ENCODE results near the gene DRD1. TPM values are rescaled to one million over a fixed set of nuclear protein-coding genes. Genes with fewer than 3 reads are reported as not detected.

Gene DRD1
- total RNA-seq, 1 experiment from 2014 or later, result not detected

GRCh38 chr5:175471628-175472027 lies 27.6 kb upstream of the DRD1 start:
- Histone ChIP-seq H3K79me2 (ENCODE audit: low read length) (no peaks in the 10 kb centered on the region), H3K36me3 (ENCODE audit: insufficient read depth, low read length) (no peaks in the 10 kb centered on the region), H3K27me3 (ENCODE audit: low read length) (no peaks in the 10 kb centered on the region), H3K4me3 (ENCODE audit: low read length) (no peak overlapping the region), H3K4me1 (ENCODE audit: low read length) (no peaks in the 10 kb centered on the region), H2AFZ (ENCODE audit: low read length) (no peak overlapping the region), H4K20me1 (ENCODE audit: insufficient read depth, low read depth, low read length) (no peaks in the 10 kb centered on the region), H3K4me2 (ENCODE audit: low read depth, low read length, poor library complexity, severe bottlenecking) (no peak overlapping the region), H3K9ac (ENCODE audit: low read length) (no peak overlapping the region), H3K9me2 (replicated peaks; ENCODE audit: insufficient read depth, low read length) (no peaks in the 10 kb centered on the region), H3K27ac (ENCODE audit: low read length) (no peak overlapping the region), H3K9me3 (ENCODE audit: low read length) (no peaks in the 10 kb centered on the region)
- no peak for DNase-seq

- Histone ChIP-seq H4K20me1 (ENCODE audit: insufficient read depth, low read depth, low read length) (no peaks in the 10 kb centered on the region), H3K9me2 (replicated peaks; ENCODE audit: insufficient read depth, low read length) (no peaks in the 10 kb centered on the region), H2AFZ (ENCODE audit: low read length) (no peak overlapping the region), H3K9me3 (ENCODE audit: low read length) (no peaks in the 10 kb centered on the region), H3K79me2 (ENCODE audit: low read length) (no peaks in the 10 kb centered on the region), H3K9ac (ENCODE audit: low read length) (no peak overlapping the region), H3K4me3 (ENCODE audit: low read length) (no peak overlapping the region), H3K27ac (ENCODE audit: low read length) (no peak overlapping the region), H3K4me2 (ENCODE audit: low read depth, low read length, poor library complexity, severe bottlenecking) (no peak overlapping the region), H3K27me3 (ENCODE audit: low read length) (no peaks in the 10 kb centered on the region), H3K4me1 (ENCODE audit: low read length) (no peaks in the 10 kb centered on the region), H3K36me3 (ENCODE audit: insufficient read depth, low read length) (no peaks in the 10 kb centered on the region)
- no peak for DNase-seq
Observed at GRCh38 chr5:175471196-175471595, 27.2 kb upstream of the DRD1 start.

DNA sequence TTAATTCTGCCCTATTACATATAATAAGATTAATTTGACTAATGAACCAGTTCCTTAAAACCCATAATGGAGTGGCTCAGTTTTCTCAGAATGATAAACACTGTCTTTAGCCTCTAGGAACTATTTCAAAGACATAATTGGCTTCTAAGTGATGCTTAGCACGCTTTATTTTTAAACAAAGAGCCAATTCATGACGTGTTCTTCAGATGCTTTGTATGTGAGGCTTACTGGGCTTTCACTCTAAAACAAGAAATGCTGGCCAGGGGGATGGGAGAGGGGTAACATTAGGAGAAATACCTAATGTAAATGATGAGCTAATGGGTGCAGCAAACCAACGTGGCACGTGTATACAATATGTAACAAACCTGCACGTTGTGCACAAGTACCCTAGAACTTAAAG lies 26.8 kb upstream of the DRD1 start:
- H3K79me2 ChIP-seq (ENCODE audit: low read length), result no peaks in the 10 kb centered on the region
- no peak overlapping the region for H3K27ac ChIP-seq (ENCODE audit: low read length)
- H3K9me2 ChIP-seq (replicated peaks; ENCODE audit: insufficient read depth, low read length), result no peaks in the 10 kb centered on the region
- no peaks in the 10 kb centered on the region for H3K36me3 ChIP-seq (ENCODE audit: insufficient read depth, low read length)
- no peaks in the 10 kb centered on the region for H4K20me1 ChIP-seq (ENCODE audit: insufficient read depth, low read depth, low read length)
- no peaks in the 10 kb centered on the region for H3K27me3 ChIP-seq (ENCODE audit: low read length)
- no peaks in the 10 kb centered on the region for H3K4me1 ChIP-seq (ENCODE audit: low read length)
- no peak overlapping the region for H3K4me2 ChIP-seq (ENCODE audit: low read depth, low read length, poor library complexity, severe bottlenecking)
- no peak overlapping the region for H3K4me3 ChIP-seq (ENCODE audit: low read length)
- H3K9me3 ChIP-seq (ENCODE audit: low read length), result no peaks in the 10 kb centered on the region
- H2AFZ ChIP-seq (ENCODE audit: low read length), result no peak overlapping the region
- DNase-seq, result no peak
- no peak overlapping the region for H3K9ac ChIP-seq (ENCODE audit: low read length)

DNA sequence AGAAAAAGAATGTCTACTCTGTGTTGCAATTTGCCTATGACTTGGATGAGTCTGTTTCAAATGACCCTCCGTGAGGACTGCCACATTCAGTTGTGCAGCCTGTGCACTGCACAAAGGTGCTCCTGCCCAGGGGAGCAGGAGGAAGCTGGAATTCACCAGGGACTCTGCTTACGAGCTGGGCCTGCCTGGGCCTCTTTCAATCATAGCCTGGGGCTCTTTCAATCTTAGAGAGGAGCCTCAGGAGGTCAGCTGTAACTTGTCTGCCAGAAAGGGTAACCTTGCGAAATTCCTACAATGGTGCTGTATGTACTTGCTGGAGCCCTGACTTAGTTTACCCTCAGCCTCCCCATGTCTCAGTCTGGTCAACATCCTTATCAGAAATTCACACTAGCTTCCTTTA lies 25.9 kb upstream of the DRD1 start:
- H3K9me3 ChIP-seq (ENCODE audit: low read length), result no peaks in the 10 kb centered on the region
- no peaks in the 10 kb centered on the region for H3K4me1 ChIP-seq (ENCODE audit: low read length)
- H3K9me2 ChIP-seq (replicated peaks; ENCODE audit: insufficient read depth, low read length), result no peaks in the 10 kb centered on the region
- H3K36me3 ChIP-seq (ENCODE audit: insufficient read depth, low read length), result no peaks in the 10 kb centered on the region
- no peak overlapping the region for H3K9ac ChIP-seq (ENCODE audit: low read length)
- DNase-seq, result no peak
- H3K4me3 ChIP-seq (ENCODE audit: low read length), result no peak overlapping the region
- H3K79me2 ChIP-seq (ENCODE audit: low read length), result no peaks in the 10 kb centered on the region
- H3K27me3 ChIP-seq (ENCODE audit: low read length), result 0 out of 2 replicates have a peak, but pooled peaks cover 2% of the 10 kb centered on the region
- H3K27ac ChIP-seq (ENCODE audit: low read length), result no peak overlapping the region
- no peaks in the 10 kb centered on the region for H4K20me1 ChIP-seq (ENCODE audit: insufficient read depth, low read depth, low read length)
- no peak overlapping the region for H3K4me2 ChIP-seq (ENCODE audit: low read depth, low read length, poor library complexity, severe bottlenecking)
- H2AFZ ChIP-seq (ENCODE audit: low read length), result no peak overlapping the region

DNA sequence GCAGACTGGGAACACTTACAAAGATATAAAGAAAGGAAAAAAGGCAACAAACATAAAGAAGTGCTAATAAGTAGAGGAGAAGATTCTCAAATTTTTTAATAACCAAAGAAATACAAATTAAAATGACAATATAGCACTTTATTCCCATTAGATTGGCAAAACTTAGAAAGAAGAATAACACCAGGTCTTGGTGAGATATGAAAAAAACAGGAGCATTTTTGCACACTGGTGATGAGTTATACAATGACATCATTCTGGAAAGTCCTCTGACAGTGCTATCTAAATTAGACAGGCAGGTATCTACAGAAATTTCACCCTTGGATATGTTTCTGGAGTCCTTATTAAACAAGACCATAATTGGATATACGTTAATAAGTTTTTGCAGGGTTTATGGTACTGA lies 24.9 kb upstream of the DRD1 start:
- Histone ChIP-seq H3K27me3 (ENCODE audit: low read length) (0 out of 2 replicates have a peak, but pooled peaks cover 2% of the 10 kb centered on the region), H3K4me1 (ENCODE audit: low read length) (no peaks in the 10 kb centered on the region), H3K36me3 (ENCODE audit: insufficient read depth, low read length) (no peaks in the 10 kb centered on the region)

GRCh38 chr5:175467983-175468690 lies 24.2 kb upstream of the DRD1 start:
- Histone ChIP-seq H3K27me3 (ENCODE audit: low read length) (0 out of 2 replicates have a peak, but pooled peaks cover 2% of the 10 kb centered on the region), H4K20me1 (ENCODE audit: insufficient read depth, low read depth, low read length) (no peaks in the 10 kb centered on the region), H3K9ac (ENCODE audit: low read length) (no peak overlapping the region), H3K27ac (ENCODE audit: low read length) (no peak overlapping the region), H2AFZ (ENCODE audit: low read length) (no peak overlapping the region), H3K4me2 (ENCODE audit: low read depth, low read length, poor library complexity, severe bottlenecking) (no peak overlapping the region), H3K9me2 (replicated peaks; ENCODE audit: insufficient read depth, low read length) (no peaks in the 10 kb centered on the region), H3K79me2 (ENCODE audit: low read length) (no peaks in the 10 kb centered on the region), H3K9me3 (ENCODE audit: low read length) (no peaks in the 10 kb centered on the region), H3K36me3 (ENCODE audit: insufficient read depth, low read length) (no peaks in the 10 kb centered on the region), H3K4me3 (ENCODE audit: low read length) (no peak overlapping the region), H3K4me1 (ENCODE audit: low read length) (no peaks in the 10 kb centered on the region)
- no peak for DNase-seq

More for the DNA sequence above, 24.9 kb upstream of the DRD1 start:
- Histone ChIP-seq H4K20me1 (ENCODE audit: insufficient read depth, low read depth, low read length) (no peaks in the 10 kb centered on the region), H3K4me2 (ENCODE audit: low read depth, low read length, poor library complexity, severe bottlenecking) (no peak overlapping the region), H3K9me2 (replicated peaks; ENCODE audit: insufficient read depth, low read length) (no peaks in the 10 kb centered on the region), H2AFZ (ENCODE audit: low read length) (no peak overlapping the region), H3K9me3 (ENCODE audit: low read length) (no peaks in the 10 kb centered on the region), H3K79me2 (ENCODE audit: low read length) (no peaks in the 10 kb centered on the region), H3K9ac (ENCODE audit: low read length) (no peak overlapping the region), H3K27ac (ENCODE audit: low read length) (no peak overlapping the region), H3K4me3 (ENCODE audit: low read length) (no peak overlapping the region)
- DNase-seq, result no peak

DNA sequence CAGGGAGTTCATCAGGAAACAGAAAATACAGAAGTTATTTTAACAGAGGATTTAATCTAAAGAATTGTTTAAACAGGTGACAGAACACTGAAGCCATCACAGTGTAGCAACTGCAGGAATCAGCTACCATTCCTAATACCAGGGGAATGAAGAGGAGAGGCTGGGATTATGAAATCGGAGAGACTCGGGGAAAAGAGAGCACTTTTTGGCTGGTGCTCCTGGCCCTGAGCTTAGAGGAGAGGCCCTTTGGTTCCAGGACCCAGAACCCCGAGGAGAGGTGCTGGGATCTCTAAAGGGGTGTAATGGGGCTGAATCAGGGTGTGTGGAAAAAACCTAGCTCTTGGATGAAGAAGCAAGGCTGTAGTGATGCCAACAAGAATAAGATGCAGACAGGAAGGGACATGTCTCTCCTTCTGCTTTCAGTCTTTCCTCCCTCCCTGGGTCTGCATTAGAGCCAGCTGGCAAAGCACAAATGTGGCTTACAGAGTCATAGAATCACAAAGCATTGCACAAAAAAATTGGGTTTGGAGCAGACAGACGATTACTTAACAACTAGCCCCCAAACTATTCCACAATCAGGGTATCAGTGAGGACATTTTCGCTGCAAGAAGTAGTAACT lies 22.8 kb upstream of the DRD1 start:
- no peaks in the 10 kb centered on the region for H4K20me1 ChIP-seq (ENCODE audit: insufficient read depth, low read depth, low read length)
- H3K27me3 ChIP-seq (ENCODE audit: low read length), result 0 out of 2 replicates have a peak, but pooled peaks cover 2% of the 10 kb centered on the region
- no peaks in the 10 kb centered on the region for H3K9me2 ChIP-seq (replicated peaks; ENCODE audit: insufficient read depth, low read length)
- no peak overlapping the region for H3K4me3 ChIP-seq (ENCODE audit: low read length)
- no peaks in the 10 kb centered on the region for H3K79me2 ChIP-seq (ENCODE audit: low read length)
- H3K9me3 ChIP-seq (ENCODE audit: low read length), result no peaks in the 10 kb centered on the region
- no peaks in the 10 kb centered on the region for H3K36me3 ChIP-seq (ENCODE audit: insufficient read depth, low read length)
- no peak overlapping the region for H3K4me2 ChIP-seq (ENCODE audit: low read depth, low read length, poor library complexity, severe bottlenecking)
- H2AFZ ChIP-seq (ENCODE audit: low read length), result no peak overlapping the region
- no peak for DNase-seq
- no peaks in the 10 kb centered on the region for H3K4me1 ChIP-seq (ENCODE audit: low read length)
- no peak overlapping the region for H3K9ac ChIP-seq (ENCODE audit: low read length)
- no peak overlapping the region for H3K27ac ChIP-seq (ENCODE audit: low read length)

DNA sequence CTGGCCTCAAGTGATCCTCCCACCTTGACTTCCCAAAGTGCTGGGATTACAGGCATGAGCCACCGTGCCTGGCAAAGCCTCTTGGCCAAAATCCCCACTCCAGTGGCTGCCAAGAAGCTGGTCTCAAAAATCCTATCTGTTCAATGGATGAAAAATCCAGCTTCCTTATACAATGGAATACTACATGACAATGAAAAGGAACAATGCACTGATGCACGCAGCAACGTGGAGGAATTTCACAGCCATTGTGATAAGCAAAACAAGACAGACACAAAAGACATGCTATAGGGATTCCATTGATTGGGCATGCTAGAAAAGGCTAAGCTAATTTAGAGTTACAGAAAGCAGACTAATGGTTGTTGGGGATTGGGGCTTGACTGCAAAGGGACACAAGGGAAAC lies 21.3 kb upstream of the DRD1 start:
- Histone ChIP-seq H3K4me1 (ENCODE audit: low read length) (no peaks in the 10 kb centered on the region), H3K9me3 (ENCODE audit: low read length) (no peaks in the 10 kb centered on the region), H3K4me2 (ENCODE audit: low read depth, low read length, poor library complexity, severe bottlenecking) (no peak overlapping the region), H2AFZ (ENCODE audit: low read length) (no peak overlapping the region), H3K9me2 (replicated peaks; ENCODE audit: insufficient read depth, low read length) (no peaks in the 10 kb centered on the region), H3K79me2 (ENCODE audit: low read length) (no peaks in the 10 kb centered on the region), H3K9ac (ENCODE audit: low read length) (no peak overlapping the region), H3K27ac (ENCODE audit: low read length) (no peak overlapping the region), H3K27me3 (ENCODE audit: low read length) (0 out of 2 replicates have a peak, but pooled peaks cover 2% of the 10 kb centered on the region), H4K20me1 (ENCODE audit: insufficient read depth, low read depth, low read length) (no peaks in the 10 kb centered on the region), H3K4me3 (ENCODE audit: low read length) (no peak overlapping the region), H3K36me3 (ENCODE audit: insufficient read depth, low read length) (no peaks in the 10 kb centered on the region)
- DNase-seq, result no peak

Measured in Karpas-422 (cell line).